ENCODE measurements around the gene PGM2.

The PGM2 gene

DNA sequence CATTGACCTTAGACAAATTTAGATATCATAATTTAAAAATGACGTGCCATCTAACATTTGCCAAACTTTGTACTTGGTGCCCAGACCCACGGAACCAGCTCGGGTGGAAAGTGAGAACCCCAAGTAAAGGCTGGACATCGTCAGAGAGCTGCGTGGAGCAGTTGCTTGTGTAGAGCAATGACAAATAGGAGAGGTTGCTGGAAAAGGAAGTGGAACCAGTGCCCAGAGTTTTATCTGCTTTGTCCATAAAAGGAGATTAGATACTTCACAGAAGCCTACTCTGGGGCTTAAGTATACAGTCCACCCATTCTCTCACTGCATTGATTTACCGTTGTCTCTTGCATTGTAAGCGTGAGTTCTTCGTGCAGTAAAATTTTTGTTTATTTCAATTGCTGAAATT is 59.0 kb downstream of the PGM2 start:
- H3K36me3 ChIP-seq = no peaks in the 10 kb centered on the region
- no peaks in the 10 kb centered on the region for H3K4me1 ChIP-seq
- H3K4me3 ChIP-seq (ENCODE audit: low read depth, low read length) = no peak overlapping the region
- no peak for DNase-seq
- no peaks in the 10 kb centered on the region for H3K9me3 ChIP-seq
- H3K27me3 ChIP-seq = peaks cover 18% of the 10 kb centered on the region
- TF ChIP-seq, protein P1, sequence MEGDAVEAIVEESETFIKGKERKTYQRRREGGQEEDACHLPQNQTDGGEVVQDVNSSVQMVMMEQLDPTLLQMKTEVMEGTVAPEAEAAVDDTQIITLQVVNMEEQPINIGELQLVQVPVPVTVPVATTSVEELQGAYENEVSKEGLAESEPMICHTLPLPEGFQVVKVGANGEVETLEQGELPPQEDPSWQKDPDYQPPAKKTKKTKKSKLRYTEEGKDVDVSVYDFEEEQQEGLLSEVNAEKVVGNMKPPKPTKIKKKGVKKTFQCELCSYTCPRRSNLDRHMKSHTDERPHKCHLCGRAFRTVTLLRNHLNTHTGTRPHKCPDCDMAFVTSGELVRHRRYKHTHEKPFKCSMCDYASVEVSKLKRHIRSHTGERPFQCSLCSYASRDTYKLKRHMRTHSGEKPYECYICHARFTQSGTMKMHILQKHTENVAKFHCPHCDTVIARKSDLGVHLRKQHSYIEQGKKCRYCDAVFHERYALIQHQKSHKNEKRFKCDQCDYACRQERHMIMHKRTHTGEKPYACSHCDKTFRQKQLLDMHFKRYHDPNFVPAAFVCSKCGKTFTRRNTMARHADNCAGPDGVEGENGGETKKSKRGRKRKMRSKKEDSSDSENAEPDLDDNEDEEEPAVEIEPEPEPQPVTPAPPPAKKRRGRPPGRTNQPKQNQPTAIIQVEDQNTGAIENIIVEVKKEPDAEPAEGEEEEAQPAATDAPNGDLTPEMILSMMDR (IDR thresholded peaks at IDR 0.05; ENCODE audit: low read depth, low read length) = no peak

DNA sequence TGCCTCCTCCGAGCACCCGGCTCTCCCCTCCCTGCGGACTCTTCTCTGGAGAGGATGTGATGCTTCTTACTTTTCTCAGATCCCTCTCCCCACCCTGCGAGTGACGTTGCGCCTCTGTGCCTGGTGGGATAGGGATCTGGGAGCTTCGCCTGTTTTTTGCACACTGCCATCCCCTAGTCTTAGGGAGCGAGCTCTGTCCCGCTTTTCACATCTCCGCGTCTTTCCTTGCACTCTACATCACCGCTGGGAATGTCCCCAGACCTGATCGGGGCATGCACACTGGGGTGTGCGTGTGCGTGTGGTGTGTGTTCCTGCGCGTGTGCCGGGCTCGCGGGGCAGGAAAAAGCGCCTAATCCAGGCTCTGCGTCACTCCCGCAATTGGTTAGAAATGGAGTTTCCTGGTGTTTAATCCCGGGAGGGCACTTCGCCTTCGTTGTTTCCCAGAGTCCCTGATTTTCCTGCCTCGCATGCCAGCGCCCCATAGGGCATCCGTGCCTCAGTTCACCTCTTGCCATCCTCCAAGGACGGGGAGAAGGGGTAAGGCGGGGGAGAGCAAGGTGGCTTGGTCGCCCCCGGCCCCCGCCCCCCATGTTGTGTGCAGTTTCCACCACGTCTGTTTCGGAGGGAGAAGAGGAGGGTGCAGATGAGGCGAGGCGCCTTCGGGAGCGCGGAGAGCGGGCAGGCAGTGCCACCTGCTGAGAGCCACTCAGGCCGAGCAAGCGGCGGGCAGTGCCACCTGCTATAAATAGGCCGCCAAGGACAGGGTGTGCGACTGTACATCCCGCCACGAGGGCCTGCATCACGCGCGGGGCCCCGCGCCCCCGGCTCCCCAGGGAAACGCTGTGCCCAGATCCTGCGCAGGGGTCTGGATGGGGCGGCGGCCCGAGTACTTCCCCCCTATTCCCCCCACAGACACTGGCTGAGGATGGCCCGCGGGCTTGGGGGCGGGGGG is 63.6 kb downstream of the PGM2 start:
- H3K27me3 ChIP-seq = peaks cover 43% of the 10 kb centered on the region
- H3K9me3 ChIP-seq = no peaks in the 10 kb centered on the region
- no peaks in the 10 kb centered on the region for H3K36me3 ChIP-seq
- H3K4me3 ChIP-seq (ENCODE audit: low read depth, low read length) = peak overlapping the region; percentile 53
- TF ChIP-seq, protein P1 (IDR thresholded peaks at IDR 0.05; ENCODE audit: low read depth, low read length) = no peak
- no peak for DNase-seq
- H3K4me1 ChIP-seq = no peaks in the 10 kb centered on the region

DNA sequence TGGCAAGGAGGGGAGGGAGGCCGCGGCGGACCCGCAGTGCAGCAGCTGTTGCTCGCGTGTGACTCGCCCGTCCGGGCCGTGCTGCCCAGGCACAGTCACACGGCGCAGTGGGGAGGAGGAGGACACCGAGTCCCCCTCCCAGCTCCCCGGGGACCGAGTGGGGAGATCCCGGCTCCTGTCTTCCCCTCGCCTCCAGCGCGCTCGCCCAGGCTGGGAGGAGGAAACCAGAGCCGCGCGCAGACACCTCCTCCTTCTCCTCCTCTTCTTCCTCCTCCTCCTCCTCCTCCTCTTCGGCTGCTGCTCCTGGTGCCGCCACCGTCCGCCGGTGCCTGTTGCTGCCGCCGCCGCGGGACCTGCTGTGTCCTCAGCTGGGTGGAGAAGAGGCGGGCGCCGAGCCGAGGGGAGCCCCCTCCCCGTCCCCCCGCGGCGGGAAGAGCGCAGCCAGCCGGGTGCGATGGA is 64.3 kb downstream of the PGM2 start, which contains the start of gene TBC1D1:
Gene TBC1D1, plus strand, starts transcription at position 284 of the 459 bp plus-strand sequence. CDS start 11,012 bp downstream, outside the sequence.
- TF ChIP-seq, protein P1 (IDR thresholded peaks at IDR 0.05; ENCODE audit: low read depth, low read length) = no peak
- Histone ChIP-seq H3K4me3 (ENCODE audit: low read depth, low read length) (peak within 1 kb of the TSS; percentile 53), H3K4me1 (no peaks in the 10 kb centered on the region), H3K9me3 (no peaks in the 10 kb centered on the region), H3K36me3 (no peaks in the 10 kb centered on the region), H3K27me3 (peaks cover 45% of the 10 kb centered on the region)
- no peak for DNase-seq

DNA sequence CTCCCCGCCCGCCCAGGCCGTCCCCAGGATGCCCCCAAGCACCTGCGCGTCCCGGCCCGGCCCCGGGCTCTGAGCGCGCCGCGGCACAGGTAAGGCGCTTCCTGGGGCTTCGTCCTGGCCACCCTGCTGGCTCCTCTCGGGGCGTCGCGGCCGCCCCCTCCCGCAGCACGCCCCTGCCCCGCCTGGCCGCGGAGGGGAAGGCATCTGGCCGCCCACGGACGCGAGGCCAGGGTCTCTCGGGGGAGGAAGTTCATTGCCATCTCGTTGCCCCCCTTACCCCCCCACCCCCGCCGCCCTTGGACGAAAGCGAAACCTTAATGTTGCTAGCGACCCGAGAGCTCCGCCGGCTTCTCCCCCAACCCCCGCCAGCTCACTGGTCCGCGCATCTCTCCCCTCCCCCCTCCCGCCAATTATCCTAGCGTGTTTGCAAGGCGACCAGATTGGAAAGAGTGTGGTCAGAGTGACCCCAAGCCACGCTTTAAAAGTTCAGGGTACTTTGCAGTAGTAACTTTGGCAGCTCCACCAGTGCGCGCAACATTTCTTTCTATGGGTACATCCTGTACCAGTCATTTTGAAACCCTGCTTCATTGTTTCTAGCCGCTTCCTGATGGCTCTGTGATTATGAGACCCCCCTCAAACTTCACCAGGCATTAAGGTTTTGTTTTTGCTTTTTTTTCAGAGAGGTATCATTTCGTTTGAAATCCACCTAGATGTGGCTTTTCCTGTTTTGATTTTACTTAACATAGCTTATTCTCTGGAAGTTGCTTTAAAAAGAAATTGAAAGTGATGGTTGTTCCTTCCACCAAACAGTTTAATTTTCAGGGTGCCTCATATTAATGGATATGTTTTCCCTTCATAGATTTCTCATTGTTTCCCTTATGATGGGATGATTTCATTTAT is 65.0 kb downstream of the PGM2 start:
- no peaks in the 10 kb centered on the region for H3K36me3 ChIP-seq
- H3K9me3 ChIP-seq = no peaks in the 10 kb centered on the region
- no peak for DNase-seq
- no peaks in the 10 kb centered on the region for H3K4me1 ChIP-seq
- TF ChIP-seq, protein P1 (IDR thresholded peaks at IDR 0.05; ENCODE audit: low read depth, low read length) = no peak
- peak overlapping the region; percentile 53 for H3K4me3 ChIP-seq (ENCODE audit: low read depth, low read length)
- peaks cover 45% of the 10 kb centered on the region for H3K27me3 ChIP-seq

DNA sequence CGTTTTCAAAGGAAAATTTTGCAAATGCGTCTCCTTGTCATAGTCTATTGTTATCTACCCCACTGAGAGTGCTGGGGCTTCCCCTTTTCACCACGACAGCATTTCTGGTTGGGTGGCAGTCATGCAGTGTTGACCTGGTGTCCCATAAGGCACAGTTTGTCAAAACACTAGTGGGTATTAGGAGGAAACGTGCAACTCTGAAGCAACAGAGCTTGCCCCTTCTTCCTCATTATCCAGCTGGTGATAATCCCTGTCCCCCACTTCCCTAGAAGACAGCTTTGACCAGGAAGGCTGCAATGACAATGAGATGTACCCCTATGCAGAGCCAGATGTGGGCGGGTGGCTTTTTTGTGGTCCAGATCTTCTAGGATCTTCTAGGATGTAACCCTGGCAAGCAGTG is 66.2 kb downstream of the PGM2 start:
- no peak for DNase-seq
- H3K36me3 ChIP-seq = no peaks in the 10 kb centered on the region
- no peak overlapping the region for H3K4me3 ChIP-seq (ENCODE audit: low read depth, low read length)
- H3K27me3 ChIP-seq = peaks cover 45% of the 10 kb centered on the region
- H3K4me1 ChIP-seq = no peaks in the 10 kb centered on the region
- TF ChIP-seq, protein P1 (IDR thresholded peaks at IDR 0.05; ENCODE audit: low read depth, low read length) = no peak
- no peaks in the 10 kb centered on the region for H3K9me3 ChIP-seq
